Thyroid gland (tissue), 4 donors: ENCODE results near the gene COG2.

Source experiments
- POLR2A ChIP-seq, 2 donors: fragments of 450-650 bp; IDR thresholded peaks; one replicate each; pipeline ENCODE4 v1.6.1; 2017; ENCODE audit warnings: antibody characterized with exemption in 2 of 2, mild to moderate bottlenecking in 2 of 2, moderate library complexity in 1 of 2
- TF ChIP-seq, protein P1 (sequence below), 6 experiments: fragments of 200-600 bp in 3 of 6; fragments of 450-650 bp in 3 of 6; sonication (generic) in 3 of 6; IDR thresholded peaks; one replicate each; pipeline ENCODE4 v1.5.1; 2016 to 2019; ENCODE audit warnings: antibody characterized with exemption in 6 of 6, mild to moderate bottlenecking in 2 of 6, inconsistent platforms in 1 of 6, moderate library complexity in 1 of 6

DNA sequence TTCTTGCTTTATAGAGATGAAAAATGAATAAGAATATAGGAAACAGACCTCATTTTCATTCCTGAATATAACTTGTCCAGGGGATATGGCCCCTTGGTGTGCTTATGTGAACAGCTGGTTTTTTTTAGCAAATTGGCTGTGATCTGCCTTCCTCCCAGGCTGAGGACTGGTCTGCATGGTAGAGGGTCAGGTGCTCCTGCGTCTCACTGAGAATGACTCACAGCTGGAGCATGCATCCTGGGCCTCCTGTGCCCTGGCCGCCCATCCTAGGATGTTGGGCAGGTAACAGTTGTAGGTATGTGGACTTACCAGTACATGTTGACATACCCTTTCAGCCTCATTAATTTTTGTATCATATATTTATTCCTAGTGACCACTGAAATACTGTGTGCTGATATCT, 41.9 kb downstream of the COG2 start:
- TF ChIP-seq, protein P1, sequence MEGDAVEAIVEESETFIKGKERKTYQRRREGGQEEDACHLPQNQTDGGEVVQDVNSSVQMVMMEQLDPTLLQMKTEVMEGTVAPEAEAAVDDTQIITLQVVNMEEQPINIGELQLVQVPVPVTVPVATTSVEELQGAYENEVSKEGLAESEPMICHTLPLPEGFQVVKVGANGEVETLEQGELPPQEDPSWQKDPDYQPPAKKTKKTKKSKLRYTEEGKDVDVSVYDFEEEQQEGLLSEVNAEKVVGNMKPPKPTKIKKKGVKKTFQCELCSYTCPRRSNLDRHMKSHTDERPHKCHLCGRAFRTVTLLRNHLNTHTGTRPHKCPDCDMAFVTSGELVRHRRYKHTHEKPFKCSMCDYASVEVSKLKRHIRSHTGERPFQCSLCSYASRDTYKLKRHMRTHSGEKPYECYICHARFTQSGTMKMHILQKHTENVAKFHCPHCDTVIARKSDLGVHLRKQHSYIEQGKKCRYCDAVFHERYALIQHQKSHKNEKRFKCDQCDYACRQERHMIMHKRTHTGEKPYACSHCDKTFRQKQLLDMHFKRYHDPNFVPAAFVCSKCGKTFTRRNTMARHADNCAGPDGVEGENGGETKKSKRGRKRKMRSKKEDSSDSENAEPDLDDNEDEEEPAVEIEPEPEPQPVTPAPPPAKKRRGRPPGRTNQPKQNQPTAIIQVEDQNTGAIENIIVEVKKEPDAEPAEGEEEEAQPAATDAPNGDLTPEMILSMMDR (IDR thresholded peaks at IDR 0.05) = no peak
- TF ChIP-seq POLR2A (IDR thresholded peaks at IDR 0.05) = no peak
